Activated T-cell treated with anti-CD3 and anti-CD28 coated beads, Interleukin-2, amount 50 U/mL, for 48 hours (primary cell): ENCODE results near the gene TMEM151A.

ENCODE experiments used
- DNase-seq, 2 experiments: peaks; one replicate each; pipeline ENCODE4 v3.0.0-alpha.2; 2020

The TMEM151A gene

DNA sequence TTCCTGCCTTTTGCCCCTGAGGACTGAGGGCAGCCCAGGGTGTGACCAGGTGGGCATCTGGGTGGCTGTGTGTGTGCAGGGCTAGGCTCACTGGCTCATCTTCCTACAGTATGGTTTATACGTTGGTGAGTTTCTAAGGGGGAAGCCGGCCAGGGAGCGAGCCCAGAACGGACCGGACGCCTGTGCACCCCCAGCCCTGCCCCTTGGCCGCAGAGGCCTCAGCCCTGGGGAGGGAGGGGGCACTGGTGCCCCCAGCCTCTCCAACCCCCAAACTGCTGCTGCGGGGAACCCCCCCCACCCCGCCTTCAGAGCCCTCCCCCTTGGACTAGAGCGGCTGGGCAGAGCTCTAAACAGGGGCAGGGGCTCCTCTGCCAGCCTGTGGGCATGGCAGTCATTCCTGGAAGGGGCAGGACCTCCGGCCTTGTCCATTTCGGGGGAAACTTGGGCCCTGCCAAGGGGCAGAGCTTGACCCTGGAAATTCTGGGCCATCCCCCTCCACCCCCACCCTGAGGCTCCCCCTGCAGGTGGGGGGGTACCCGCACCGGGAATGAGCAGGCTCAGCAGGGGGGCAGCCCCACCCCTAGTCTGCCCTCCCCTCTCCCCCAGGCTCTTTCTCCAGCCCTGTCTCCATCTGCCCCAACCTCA is 8.1 kb upstream of the TMEM151A start:
- no peak for DNase-seq

DNA sequence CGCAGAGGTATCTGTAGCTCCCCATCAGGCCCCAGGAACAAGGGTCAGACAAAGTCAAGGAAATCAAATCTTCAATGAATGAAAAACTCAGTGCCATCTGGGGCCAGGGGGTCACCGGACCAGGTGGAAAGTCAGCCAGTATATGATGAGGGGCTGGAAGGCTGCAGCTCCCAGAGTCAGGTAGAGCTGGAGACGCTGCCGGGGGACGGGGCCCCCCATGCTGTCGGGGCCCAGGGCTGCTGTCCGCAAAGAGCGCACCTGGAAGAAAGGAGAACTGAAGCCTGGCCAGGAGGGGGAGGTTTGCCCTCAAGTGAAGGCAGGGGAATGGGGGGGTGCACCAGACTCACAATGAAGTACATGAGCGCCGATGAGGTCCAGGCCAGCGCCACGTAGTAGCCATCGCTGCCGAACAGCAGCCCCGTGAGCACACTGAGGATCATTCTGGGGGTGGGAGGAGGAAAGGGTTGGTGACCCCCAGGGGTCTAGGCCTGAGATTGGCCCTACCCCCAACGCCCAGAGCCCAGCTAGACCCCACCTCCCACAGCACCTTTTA is 7.1 kb upstream of the TMEM151A start:
- DNase-seq: no peak

DNA sequence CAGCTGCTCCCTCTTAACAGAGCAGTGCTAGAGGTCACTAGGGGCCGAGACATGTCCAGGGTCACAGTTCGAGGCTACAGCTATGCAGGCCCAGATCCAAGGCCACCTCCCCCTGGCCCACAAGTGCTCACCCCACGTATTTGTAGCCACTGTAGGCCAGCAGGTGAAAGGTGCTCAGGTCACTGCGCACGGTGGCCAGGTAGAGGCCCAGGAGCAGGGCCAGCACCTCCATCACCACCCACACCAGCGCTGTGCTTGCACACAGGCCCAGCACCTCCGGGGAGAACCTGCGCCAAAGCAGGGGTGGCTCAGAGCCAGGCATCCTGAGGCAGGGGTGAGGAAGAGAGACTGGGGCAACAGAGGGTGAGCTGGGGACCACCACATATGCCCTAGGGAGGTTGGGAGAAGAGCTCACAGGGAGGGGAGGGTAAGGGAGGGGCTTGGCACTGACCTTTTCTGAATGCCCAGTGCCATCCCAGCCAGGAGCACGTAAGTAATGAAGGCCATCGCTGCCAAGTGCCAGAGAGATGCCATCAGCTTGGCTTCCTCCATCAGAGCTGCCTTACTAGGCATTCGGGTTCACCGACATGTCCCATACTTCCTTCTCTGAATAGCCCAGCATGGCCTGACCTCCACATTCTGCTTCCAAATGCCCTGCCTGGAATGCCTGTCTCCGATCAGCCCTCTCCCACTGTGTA is 6.3 kb upstream of the TMEM151A start:
- no peak for DNase-seq

DNA sequence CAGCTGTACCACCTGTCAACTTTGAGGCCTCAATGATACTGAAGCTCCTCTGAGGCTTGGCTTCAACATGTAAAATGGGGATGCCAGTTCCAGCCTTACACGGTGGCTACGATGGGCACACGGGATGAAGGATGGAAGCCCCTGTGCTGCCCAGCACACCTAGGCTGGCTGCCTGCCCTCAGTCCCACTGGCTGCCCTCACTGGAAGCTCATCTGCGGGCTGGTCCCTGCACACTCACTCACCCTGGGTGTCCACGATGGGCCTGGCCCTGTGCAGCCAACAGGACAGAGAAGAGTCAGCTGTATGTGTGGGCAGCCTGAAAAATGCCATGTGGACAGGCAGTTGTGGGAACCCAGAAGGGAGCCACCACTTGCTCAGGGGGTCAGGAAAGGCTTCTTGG is 5.0 kb upstream of the TMEM151A start:
- no peak for DNase-seq

DNA sequence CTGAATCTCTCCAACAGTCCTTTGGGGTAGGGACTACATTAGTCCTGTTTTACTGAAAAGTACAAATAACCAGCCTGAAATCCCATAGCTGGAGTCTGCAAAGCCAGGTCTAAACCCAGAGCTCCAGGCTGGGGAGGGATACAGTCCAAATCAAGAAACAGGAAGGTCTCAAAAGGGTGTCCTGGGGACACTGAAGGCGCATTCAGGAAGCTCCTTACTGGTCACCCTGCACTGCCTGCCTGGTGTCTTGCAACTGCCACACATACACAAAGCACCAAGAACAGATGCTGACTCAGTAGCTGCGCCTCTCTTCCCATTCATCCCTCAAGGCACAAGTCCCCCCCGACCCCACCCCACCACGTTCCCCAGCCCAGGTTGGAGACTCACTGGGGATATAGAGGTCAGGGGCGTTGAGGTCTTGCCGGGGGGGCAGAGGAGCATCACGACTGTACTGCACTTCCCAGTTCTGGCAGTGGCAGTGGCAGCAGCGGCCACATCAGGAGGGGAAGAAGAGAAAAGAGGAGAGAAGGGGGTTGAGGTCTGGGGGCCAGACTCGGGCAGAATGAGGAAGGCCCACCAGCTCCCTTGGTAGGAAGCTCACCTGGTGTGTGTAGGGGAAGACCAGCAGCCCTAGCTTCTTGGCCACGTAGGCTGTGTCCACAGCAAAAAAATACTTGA is 4.3 kb upstream of the TMEM151A start:
- no peak for DNase-seq

DNA sequence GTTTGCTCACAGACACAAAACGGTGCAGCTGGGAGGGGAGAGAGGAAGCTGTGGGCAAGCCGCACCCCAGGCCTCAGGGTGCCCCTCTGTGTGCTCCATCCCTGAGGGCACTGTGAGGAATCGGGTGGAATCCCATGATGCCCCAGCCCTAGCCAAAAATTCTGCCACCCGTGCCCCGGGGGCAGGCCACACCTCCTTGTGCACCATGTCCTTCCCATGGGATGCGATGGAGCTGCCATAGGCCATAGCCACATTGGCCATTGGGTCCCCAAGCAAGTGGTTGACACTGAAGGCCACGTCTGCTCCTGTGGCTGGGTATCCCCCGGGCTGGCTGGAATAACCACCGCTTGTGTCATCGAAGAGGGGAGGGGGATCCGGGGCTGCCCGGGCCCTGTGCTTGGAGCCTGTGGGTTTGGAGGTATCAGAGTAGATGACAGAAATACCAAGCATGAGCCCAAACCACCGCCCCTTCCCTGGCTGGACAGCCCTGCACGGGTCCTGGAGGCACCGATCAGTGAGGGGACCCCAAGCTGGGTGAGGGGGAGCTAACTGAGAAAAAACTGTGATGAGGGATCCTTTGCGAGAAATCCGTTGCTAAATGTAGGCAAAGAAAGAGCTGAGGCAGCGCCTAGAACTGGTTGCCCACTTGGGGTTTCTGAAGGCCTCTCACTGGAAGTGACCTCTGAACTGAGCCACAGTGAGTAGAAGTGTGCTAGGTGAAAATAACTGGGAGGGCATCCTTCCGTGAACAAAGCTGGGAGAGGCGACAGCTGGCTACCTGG is 3.6 kb upstream of the TMEM151A start:
- no peak for DNase-seq

DNA sequence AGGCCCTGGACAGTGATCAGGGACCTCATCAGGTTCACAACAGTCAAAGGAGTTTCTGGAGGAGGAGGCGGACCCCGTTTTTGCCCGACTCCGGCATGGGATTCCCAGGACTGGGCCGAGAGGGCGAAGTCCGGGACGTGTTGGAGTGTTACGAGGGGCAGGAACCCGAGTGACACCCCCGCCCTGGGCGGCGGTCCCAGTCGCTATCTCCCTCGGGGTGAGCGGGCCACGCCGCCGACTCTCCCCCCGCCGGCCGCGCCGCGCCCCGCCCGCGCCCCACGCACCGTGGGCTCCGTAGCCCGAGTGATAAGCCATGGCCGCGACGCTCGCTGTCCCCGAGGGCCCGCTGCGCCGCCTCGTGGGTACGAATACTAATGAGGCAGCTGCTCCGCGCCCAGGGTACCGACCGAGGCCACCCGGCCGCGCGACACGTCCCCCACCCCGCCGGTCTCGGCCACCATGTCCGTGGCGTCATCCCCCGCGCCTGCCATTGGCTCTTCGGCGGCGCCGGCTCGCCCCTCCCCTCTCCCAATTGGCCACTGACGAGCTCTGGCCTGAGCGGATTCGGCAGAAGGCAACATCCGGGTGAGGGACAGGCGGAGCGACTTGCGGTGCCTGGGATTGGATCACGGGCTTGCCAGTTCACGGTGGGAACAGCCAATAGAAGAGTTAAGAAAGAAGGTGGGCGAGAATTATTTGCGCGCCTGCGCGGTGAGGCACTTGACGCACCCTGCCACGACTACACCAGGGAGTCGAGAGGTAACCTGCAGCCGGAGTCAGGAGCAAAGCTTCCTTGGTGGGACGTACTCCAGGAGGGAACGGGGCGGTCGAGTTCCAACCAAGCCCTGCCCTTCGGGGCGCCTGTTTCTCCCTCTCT is 2.8 kb upstream of the TMEM151A start, which contains the start of gene YIF1A:
Gene YIF1A (minus strand): TSS at position 473 of the 877 bp plus-strand sequence. CDS start 158 bp downstream, at position 315.
- DNase-seq: peak; percentile 97 to 98

DNA sequence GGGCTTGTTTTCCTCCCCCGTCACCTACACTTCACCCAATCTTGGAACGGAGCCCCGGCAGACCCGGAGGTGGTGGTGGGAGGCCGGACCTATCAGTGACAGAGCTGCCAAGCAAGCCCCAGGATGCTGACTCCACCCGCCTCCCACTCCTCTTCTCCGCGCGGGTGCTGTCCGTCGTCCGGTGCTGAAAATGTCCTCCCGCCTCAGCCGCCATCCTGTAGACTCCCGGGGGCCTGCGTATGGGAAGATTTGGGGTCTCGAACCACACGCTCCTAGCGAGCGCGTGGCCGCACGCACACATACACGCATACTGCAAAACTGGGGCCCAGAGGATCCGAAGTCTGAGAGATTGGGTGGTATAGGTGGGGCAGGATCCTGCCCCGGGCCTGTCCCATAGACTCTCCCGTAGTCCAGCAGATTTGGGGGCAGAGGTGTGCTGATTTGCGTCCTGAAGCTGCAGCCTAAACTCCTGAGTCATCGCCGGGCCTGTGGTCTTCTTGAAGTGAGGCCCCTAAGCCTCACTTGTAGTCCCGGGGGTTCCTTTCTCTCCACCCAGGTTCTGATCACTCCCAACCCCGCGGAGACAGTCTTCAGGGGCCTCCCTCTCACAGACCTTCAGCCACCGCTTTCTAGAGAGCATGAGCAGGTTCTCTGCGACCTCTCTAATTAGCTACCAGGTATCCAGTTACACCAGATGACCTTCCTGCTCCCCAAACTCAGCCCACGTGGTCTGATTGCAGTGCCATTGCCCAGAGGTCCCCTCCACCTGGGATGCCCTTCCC is 2.0 kb upstream of the TMEM151A start:
- DNase-seq: peak; percentile 89 to 90

DNA sequence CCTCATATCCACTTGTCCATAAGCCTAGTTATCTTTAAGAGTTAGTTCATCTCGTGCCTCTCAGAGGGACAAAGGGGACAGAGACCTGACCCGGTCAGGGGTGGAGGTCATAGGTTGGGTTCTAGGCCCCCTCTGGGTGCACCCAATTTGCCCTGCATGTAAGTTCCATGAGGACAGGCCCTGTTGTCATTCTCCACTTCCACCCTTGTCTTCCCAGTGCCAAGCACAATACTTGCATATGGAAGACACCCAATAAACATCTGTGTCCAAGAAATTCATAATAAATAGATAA is 1.4 kb upstream of the TMEM151A start:
- DNase-seq: no peak

DNA sequence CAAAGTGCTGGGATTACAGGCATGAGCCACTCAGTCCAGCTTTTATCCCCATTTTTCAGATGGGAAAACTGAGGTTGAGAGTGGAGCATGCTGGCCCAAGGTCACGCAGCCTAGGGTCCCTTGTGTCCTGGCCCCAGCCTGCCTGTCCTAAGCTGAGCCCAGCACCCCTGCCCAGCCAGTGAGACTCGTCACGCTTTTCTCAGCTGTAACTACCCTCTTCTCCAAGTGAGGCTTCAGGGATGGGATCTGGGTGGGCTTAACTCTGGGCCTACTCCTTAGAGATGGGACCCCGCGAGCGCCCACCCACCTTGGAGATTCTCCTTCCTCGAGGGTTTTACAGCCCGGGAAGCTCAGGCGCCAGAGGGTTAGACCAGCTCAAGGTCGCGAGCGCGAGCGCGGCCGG is 390 bp upstream of the TMEM151A start:
- DNase-seq: no peak

DNA sequence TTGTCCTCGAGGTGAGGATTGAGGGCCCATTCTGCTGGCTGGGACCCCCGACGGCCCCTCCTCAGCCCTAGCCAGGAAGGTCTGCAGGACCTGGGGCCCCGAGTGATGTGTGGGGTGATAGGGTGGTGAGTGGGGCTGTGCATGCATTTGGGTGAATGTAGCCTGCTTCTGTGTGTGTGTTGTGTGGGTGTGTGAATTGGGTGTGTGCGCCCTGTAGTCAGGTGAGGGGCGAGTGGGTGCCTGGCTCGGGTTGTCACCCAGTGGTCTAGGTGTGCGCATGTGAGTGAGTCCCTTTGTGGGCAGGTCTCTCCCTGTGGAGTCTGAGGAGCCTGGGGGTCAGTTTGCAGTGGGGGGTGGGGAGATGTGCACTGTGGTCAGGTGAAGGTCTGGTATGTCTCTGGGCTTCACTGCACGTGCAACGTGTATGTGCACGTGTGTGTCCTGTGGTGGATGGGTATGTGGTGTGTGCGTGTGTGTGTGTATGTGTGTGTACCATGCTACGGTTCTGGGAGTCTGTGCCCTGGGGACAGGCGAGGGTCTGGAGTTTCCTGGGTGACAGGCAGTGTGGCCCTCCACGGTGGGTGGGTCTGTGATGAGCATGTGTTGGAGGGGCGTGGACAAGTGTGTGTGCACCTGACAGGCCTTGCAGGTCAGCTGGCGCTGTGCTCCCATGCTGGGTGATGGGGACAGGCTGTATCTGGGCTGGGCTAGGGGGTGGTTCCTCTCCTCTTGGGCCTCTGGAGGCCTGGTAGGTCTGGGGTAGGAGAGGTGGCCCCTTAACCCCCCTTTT is 1.0 kb downstream of the TMEM151A start:
- no peak for DNase-seq

DNA sequence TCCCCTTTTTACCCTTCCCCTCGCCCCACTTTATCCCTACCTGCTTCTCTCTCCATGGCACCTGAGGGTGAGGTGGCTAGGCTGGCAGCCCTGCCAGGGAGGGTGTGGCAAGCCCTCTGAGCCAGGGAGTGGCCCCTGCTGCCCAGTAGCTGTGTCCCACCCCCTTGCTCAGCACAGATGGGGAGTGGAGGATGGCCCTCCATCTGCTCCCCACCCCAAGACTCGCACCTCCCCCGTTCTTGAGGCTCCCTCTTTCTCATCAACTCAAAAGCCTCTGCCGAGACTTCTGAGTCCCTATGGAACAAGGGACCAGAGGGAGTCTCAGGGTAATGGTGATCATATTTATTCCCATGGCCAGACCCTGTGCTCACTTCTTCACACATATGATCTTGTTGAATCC is 1.7 kb downstream of the TMEM151A start:
- no peak for DNase-seq

DNA sequence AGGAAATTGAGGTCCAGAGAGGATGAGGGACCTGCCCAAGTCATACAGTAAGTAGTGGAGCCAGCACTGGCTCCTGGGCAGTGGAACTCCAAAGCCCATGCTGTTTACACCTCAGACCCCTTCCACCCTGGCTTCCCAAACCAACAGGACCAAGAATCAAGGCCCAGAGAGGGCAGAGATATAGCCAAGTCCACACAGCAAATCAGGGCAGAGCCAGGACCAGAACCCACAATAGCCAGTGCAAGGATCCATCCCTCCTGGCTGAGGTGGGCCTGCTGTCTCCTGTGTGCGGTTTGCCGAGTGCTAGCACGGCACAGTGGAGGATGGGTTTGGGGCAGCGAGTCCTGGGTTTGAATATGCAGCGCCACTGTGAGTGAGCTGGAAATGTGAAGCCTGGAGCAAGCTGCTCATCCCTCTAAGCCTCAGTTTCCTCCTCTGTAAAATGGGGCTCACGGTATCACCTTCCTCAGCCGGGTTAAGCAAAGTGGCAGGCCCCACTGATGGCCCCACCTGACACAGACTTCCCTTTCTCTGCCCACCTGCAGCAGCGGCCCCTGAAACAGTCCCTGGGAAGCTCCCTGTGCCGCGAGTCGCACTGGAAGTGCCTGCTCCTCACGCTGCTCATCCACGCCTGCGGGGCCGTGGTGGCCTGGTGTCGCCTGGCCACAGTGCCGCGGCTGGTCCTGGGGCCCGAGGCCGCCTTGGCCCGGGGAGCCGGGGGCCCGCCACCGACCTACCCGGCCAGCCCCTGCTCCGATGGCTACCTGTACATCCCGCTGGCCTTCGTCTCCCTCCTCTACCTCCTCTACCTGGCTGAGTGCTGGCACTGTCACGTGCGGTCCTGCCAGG is 2.3 kb downstream of the TMEM151A start:
- DNase-seq: no peak

DNA sequence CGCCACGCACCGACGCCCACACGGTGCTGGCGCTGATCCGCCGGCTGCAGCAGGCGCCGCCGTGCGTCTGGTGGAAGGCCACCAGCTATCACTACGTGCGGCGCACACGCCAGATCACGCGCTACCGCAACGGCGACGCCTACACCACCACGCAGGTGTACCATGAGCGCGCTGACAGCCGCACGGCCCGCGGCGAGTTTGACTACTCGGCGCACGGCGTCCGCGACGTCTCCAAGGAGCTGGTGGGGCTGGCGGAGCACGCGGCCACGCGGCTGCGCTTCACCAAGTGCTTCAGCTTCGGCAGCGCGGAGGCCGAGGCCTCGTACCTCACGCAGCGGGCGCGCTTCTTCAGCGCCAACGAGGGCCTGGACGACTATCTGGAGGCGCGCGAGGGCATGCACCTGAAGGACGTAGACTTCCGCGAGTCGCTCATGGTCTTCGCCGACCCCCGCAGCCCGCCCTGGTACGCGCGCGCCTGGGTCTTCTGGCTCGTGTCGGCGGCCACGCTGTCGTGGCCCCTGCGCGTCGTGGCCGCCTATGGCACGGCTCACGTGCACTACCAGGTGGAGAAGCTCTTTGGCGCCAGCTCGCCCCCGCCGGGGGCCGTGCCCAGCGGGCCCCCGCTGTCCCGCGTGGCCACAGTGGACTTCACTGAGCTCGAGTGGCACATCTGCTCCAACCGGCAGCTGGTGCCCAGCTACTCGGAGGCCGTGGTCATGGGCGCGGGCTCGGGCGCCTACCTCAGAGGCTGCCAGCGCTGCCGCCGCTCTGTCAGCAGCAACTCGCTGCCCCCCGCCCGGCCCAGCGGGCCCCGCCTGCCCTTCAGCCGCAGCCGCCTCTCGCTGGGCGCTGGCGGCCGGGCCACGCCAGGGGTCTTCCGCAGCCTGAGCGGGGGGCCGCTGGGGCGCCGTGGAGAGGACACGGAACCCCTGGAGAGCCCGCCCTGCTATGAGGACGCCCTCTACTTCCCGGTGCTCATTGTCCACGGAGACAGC is 3.2 kb downstream of the TMEM151A start:
- DNase-seq: no peak

DNA sequence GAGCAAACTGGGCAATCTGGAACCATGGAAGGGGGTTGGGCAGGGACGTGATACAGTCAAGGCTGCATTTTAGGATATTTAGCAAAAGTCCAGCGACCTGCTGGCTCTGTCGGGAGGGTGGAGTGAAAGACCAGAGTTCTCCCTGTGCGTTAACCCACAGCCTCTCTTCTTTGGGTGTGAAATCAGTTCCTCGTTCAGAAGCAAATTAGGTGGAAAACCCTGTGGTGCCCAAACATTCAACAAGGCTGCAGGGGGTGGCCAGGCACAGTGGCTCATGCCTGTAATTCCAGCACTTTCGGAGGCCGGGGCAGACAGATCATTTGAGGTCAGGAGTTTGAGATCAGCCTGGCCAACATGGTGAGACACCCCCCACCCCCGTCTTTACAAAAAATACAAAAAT is 5.9 kb downstream of the TMEM151A start:
- no peak for DNase-seq

DNA sequence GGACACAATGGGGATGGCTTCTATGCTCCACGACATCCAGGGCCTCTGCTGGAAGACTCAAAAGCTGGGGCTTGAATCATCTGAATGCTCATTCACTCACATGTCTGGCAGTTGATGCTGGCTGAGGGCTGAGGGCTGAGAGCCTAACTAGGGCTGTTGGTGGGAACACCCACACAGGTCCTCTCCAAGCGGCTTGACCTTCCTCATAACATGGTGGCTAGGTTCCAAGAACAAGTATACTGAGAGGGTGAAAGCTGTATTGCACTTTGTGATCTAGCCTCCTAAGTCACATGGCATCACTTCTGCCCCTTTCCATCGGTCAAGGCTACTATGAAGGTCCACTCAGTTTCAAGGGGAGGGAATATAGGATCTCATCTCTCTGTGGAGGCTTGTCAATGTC is 7.5 kb downstream of the TMEM151A start:
- no peak for DNase-seq

DNA sequence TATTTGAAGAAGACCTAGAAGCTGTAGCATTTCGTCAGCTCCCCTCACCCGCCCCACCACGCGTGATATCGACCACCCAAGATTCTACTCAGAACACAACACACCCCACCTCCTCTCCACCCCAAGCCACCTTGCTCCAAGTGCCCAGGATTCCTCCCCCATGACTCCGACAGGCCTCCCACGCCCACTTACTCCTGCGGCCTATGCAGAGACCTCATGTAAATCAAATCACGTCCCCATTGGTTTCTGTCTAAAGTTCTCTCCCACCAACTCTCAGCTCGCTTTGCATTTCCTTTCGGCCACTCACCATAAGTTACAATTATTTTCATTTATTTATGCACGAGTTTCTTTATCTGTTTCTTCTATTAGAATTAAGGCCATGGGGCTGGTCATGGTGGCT is 11.0 kb downstream of the TMEM151A start:
- no peak for DNase-seq

DNA sequence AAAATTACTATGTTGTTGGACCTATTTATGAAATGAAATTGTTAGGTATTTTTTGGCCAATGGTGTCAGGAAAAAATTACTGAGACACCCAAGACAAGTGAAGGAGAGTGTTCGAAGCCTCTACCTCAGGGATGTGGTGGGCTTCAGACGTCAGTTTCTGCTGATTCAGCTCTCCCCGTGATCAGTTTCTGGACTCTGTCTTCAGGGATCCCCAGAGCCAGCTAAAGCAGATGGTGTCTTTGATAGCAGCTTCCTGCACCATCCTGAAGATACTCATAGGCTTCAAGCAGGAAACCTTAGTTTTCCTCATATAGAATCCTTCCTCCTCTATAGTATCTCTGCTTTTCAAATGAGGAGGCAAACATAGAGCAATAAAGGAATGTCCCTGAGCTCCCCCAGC is 17.8 kb downstream of the TMEM151A start:
- DNase-seq: no peak
